HUES48 (cell line): Measurements from ENCODE around the gene CDC42EP3.

Experiments used
- H3K27ac ChIP-seq: one replicate; pipeline ENCODE4 v1.7.0; 2013; ENCODE audit warnings: low read depth, low read length, inconsistent platforms
- H3K27me3 ChIP-seq: 2 replicates; pipeline ENCODE4 v1.6.1; 2013; ENCODE audit warnings: mild to moderate bottlenecking, low read length; ENCODE audit not compliant: control insufficient read depth, insufficient read depth
- H3K36me3 ChIP-seq: 2 replicates; pipeline ENCODE4 v1.6.1; 2013; ENCODE audit warnings: low read length; ENCODE audit not compliant: control insufficient read depth, insufficient read depth
- H3K4me1 ChIP-seq: 2 replicates; pipeline ENCODE4 v1.6.1; 2013; ENCODE audit warnings: mild to moderate bottlenecking, low read length; ENCODE audit not compliant: control insufficient read depth, insufficient read depth
- H3K4me3 ChIP-seq: 2 replicates; pipeline ENCODE4 v1.5.1; 2013; ENCODE audit warnings: mild to moderate bottlenecking, low read depth, low read length
- H3K9ac ChIP-seq: 2 replicates; pipeline ENCODE4 v1.6.1; 2013; ENCODE audit warnings: mild to moderate bottlenecking, low read depth, low read length, moderate library complexity
- H3K9me3 ChIP-seq: 2 replicates; pipeline ENCODE4 v1.6.1; 2013; ENCODE audit warnings: low read length; ENCODE audit not compliant: control insufficient read depth, insufficient read depth

Gene CDC42EP3

GRCh38 chr2:37635504-37636380 is 35.7 kb downstream of the CDC42EP3 start:
- Histone ChIP-seq H3K36me3 (no peaks in the 10 kb centered on the region), H3K27ac (no peak overlapping the region), H3K27me3 (no peaks in the 10 kb centered on the region), H3K4me3 (no peak overlapping the region), H3K9me3 (no peaks in the 10 kb centered on the region), H3K4me1 (no peaks in the 10 kb centered on the region), H3K9ac (no peak overlapping the region)

DNA sequence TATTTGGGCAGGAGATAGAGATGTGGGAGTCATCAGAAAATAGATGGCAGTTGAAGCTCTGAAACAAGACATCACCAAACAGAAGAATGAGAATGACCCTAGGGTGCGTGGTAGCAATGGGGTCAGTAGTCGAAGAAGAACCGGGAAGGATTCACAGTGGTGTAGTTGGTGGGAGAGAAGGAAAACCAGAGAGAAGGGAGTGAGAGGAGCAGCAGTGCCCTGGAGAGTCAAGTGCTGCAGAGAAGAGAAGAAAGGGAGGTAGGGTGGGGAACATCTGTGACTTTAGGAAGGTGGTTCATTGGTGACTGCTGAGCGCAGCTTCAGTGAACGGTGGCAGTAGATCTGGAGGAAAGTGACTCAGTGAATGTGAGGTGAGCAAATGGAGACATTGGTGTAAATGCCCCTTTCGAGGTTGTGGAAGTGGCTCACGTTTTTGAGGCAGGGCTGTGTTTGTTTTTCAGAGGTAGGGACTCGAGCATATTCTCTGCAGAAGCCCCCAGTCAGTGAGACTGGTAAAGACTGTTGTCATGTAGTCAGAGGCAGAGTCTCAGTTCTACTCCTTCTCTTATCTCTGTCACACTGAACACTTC is 36.4 kb downstream of the CDC42EP3 start:
- Histone ChIP-seq H3K4me3 (no peak overlapping the region), H3K9ac (no peak overlapping the region), H3K27ac (no peak overlapping the region), H3K36me3 (no peaks in the 10 kb centered on the region), H3K9me3 (no peaks in the 10 kb centered on the region), H3K4me1 (no peaks in the 10 kb centered on the region), H3K27me3 (no peaks in the 10 kb centered on the region)

GRCh38 chr2:37633845-37634244 is 37.6 kb downstream of the CDC42EP3 start:
- H3K4me1 ChIP-seq = no peaks in the 10 kb centered on the region
- H3K4me3 ChIP-seq = no peak overlapping the region
- H3K27me3 ChIP-seq = no peaks in the 10 kb centered on the region

GRCh38 chr2:37633234-37633633 is 38.2 kb downstream of the CDC42EP3 start:
- Histone ChIP-seq H3K9me3 (no peaks in the 10 kb centered on the region), H3K4me3 (no peak overlapping the region), H3K4me1 (no peaks in the 10 kb centered on the region), H3K27ac (no peak overlapping the region), H3K27me3 (no peaks in the 10 kb centered on the region), H3K36me3 (no peaks in the 10 kb centered on the region), H3K9ac (no peak overlapping the region)

More at GRCh38 chr2:37633845-37634244, 37.6 kb downstream of the CDC42EP3 start:
- Histone ChIP-seq H3K9me3 (no peaks in the 10 kb centered on the region), H3K36me3 (no peaks in the 10 kb centered on the region), H3K9ac (no peak overlapping the region), H3K27ac (no peak overlapping the region)

GRCh38 chr2:37632310-37632709 is 39.1 kb downstream of the CDC42EP3 start:
- no peaks in the 10 kb centered on the region for H3K27me3 ChIP-seq
- H3K4me3 ChIP-seq = no peak overlapping the region
- H3K9me3 ChIP-seq = no peaks in the 10 kb centered on the region
- no peak overlapping the region for H3K27ac ChIP-seq
- no peaks in the 10 kb centered on the region for H3K4me1 ChIP-seq
- no peak overlapping the region for H3K9ac ChIP-seq
- no peaks in the 10 kb centered on the region for H3K36me3 ChIP-seq

DNA sequence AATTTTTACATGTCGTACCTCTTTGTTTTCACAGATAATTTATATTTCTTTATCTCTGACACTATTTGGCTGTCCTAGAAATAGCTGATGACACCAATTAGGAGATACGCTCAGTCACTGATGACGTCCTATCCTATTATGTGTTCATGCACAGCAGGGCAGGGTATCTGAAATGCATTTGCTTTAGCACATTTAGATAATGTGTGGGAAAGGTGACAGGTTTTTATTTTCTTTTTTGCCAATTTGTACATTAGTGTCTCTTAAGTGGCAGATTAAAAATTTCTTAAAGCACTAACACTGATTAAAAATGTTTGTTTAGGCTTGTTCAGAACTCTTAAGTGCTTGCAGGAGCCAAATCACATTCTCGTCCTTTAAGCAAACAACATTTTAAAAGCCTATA is 39.7 kb downstream of the CDC42EP3 start:
- H3K4me3 ChIP-seq = no peak overlapping the region
- H3K9ac ChIP-seq = no peak overlapping the region
- H3K27ac ChIP-seq = no peak overlapping the region
- H3K27me3 ChIP-seq = no peaks in the 10 kb centered on the region
- H3K36me3 ChIP-seq = no peaks in the 10 kb centered on the region
- H3K9me3 ChIP-seq = no peaks in the 10 kb centered on the region
- H3K4me1 ChIP-seq = no peaks in the 10 kb centered on the region

DNA sequence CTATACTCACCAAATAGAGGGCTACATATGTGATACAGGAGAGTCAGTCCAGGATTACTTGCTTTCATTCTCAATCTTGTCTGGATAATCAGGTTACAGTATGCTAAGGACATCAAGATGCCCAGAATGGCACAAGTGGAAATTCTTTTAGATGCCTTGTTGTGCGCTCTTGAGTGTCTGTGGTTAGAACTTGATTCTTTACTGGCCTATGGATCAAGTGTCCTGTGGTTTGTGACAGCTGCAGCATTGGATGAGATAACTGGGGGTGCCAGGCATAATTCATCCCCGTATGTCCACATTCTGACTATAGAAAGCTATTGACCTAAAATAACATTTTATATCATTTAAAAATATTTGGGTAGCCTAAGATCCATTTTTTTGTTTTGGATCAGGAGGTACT is 40.1 kb downstream of the CDC42EP3 start:
- Histone ChIP-seq H3K36me3 (no peaks in the 10 kb centered on the region), H3K4me3 (no peak overlapping the region), H3K9me3 (no peaks in the 10 kb centered on the region), H3K27ac (no peak overlapping the region), H3K27me3 (no peaks in the 10 kb centered on the region), H3K9ac (no peak overlapping the region), H3K4me1 (no peaks in the 10 kb centered on the region)

DNA sequence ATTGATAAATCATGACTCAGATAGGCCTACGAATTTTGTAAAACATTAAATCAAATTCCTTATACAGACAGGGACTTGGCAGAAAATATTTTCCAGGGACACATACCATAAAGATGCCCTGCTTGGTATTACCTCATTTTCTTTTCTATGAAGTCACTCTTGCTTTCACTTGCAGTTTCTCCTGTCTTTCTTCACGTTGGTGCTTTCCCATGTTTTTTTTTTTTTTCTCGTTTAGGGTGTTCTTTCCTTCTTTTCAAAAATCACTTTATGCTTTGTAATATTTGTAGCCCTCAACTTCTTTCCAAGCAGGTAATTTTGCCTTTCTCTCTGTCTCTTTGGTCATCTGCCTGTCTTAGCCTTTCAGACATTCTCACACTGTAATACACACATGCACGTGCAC is 40.7 kb downstream of the CDC42EP3 start:
- Histone ChIP-seq H3K36me3 (no peaks in the 10 kb centered on the region), H3K27ac (no peak overlapping the region), H3K9ac (no peak overlapping the region), H3K4me3 (no peak overlapping the region), H3K27me3 (no peaks in the 10 kb centered on the region), H3K9me3 (no peaks in the 10 kb centered on the region), H3K4me1 (no peaks in the 10 kb centered on the region)

DNA sequence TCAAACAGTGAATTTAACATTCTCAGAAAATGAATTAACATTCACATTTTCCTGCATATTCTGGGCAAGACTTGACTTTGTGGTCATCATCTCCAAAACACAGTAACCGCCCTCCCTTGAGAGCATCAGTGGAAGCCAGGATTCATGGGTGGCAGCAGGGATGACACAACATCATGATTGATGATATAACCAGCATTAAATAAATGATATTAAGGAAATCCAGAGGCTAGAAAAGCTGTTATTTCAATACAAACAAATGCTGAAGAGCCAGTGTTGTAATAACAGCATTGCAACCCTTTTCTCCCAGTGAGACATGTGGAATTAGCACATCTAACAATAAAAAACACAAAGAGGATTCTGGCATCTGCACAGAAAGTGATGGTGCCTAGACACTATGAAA is 41.1 kb downstream of the CDC42EP3 start:
- H3K4me1 ChIP-seq = no peaks in the 10 kb centered on the region

DNA sequence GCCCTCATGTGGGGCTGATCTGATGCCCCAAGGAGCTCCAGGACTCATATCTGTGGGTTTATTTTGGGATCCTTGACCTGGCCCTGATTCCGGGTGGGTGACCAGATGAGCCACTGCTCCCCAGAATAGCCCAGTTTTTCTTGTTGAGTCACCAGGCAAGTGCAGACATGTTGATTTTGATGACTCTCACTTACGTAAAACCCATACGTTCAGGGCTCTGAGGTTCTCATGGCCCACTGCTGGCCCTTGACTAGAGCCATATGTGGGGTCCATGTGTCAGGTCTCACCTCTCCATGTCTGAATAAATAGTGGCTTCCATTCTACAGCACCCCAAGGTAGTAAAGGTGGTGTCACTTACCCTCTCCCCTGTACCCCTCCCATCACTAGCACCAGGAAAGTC is 41.9 kb downstream of the CDC42EP3 start:
- no peak overlapping the region for H3K4me3 ChIP-seq
- H3K9me3 ChIP-seq = no peaks in the 10 kb centered on the region
- no peaks in the 10 kb centered on the region for H3K4me1 ChIP-seq
- H3K27me3 ChIP-seq = no peaks in the 10 kb centered on the region
- H3K27ac ChIP-seq = no peak overlapping the region
- H3K36me3 ChIP-seq = no peaks in the 10 kb centered on the region
- H3K9ac ChIP-seq = no peak overlapping the region

More for the DNA sequence above, 41.1 kb downstream of the CDC42EP3 start:
- Histone ChIP-seq H3K27me3 (no peaks in the 10 kb centered on the region), H3K27ac (no peak overlapping the region), H3K36me3 (no peaks in the 10 kb centered on the region), H3K9ac (no peak overlapping the region), H3K9me3 (no peaks in the 10 kb centered on the region), H3K4me3 (no peak overlapping the region)

GRCh38 chr2:37627710-37628109 is 43.7 kb downstream of the CDC42EP3 start:
- H3K27me3 ChIP-seq = no peaks in the 10 kb centered on the region
- no peak overlapping the region for H3K9ac ChIP-seq
- no peak overlapping the region for H3K4me3 ChIP-seq
- H3K4me1 ChIP-seq = no peaks in the 10 kb centered on the region
- H3K9me3 ChIP-seq = no peaks in the 10 kb centered on the region
- no peak overlapping the region for H3K27ac ChIP-seq
- H3K36me3 ChIP-seq = no peaks in the 10 kb centered on the region
